GM12892 (cell line): ENCODE measurements around the gene SOCS6.

ENCODE experiments used
- POLR2A ChIP-seq: IDR thresholded peaks from 2 replicates; pipeline ENCODE4 v1.6.1; 2011; ENCODE audit warnings: low read depth, low read length, control low read depth
- POLR2AphosphoS5 ChIP-seq: IDR thresholded peaks from 2 replicates; pipeline ENCODE4 v1.6.1; 2011; ENCODE audit warnings: low read depth, low read length, control low read depth
- TAF1 ChIP-seq: IDR thresholded peaks from 2 replicates; pipeline ENCODE4 v1.6.1; 2011; ENCODE audit warnings: low read depth, mild to moderate bottlenecking, control low read depth, low read length, borderline replicate concordance

DNA sequence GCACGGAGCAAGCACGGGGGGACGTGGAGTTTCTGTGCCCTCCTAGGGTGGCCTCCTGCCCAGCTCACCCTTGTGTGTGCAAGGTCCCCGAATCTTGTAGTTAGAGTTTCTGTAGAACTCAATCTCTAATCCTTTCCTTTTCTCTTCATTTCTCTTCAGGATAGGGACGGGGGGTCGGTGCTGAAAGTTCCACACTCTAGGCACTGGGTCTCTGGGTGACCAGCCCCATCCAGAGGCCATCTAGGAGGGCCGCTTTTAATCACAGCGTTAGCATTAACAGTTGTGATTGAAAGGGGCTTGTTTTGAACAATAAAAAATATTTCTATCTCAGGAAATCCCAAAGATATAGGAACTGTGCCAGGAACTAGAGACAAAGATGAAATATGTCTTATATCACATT is 10.5 kb downstream of the SOCS6 start:
- TF ChIP-seq POLR2A (no peak), TAF1 (no peak), POLR2AphosphoS5 (no peak)
